Esophagus muscularis mucosa (tissue), 4 donors: ENCODE results near the gene NOL6.

Experiments
- CTCF ChIP-seq, 3 experiments: fragments of 200-600 bp in 2 of 3; fragments of 450-650 bp in 1 of 3; sonication (generic) in 2 of 3; IDR thresholded peaks; one replicate each; pipeline ENCODE4 v1.5.1; 2017 to 2019; ENCODE audit warnings: antibody characterized with exemption in 3 of 3, mild to moderate bottlenecking in 2 of 3, moderate library complexity in 1 of 3
- EP300 ChIP-seq: sonication (generic); formaldehyde crosslinking; IDR thresholded peaks from one replicate; pipeline ENCODE4 v1.6.1; 2017; ENCODE audit warnings: antibody characterized with exemption
- POLR2A ChIP-seq: fragments of 450-650 bp; IDR thresholded peaks from one replicate; pipeline ENCODE4 v1.6.1; 2017; ENCODE audit warnings: antibody characterized with exemption, moderate library complexity, mild to moderate bottlenecking, low read depth
- POLR2AphosphoS5 ChIP-seq, 2 donors: sonication (generic); formaldehyde crosslinking; IDR thresholded peaks; one replicate each; pipeline ENCODE4 v1.6.1; 2017; ENCODE audit warnings: antibody characterized with exemption in 2 of 2

DNA sequence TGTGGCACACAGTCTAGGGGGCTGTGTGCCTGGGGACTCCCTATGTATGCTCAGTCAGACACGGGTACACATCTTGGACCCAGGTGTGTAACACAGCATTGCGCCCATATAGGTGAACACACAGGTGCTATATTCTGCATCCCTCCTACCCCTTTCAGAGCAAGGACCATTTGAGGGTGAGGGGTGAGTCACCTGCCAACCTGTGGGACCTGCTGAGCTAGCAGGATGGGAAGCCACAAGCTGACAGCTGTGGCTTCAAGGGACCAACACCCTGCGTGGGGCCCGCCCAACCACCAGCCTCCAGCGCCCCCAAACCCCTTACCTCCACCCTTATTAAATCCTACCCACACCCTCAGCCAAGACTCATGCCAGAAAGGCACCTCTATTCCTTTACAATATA is 56.7 kb downstream of the NOL6 start:
- TF ChIP-seq CTCF (IDR thresholded peaks at IDR 0.05): no peak
- TF ChIP-seq POLR2A: no peak
- no peak for TF ChIP-seq POLR2AphosphoS5 (IDR thresholded peaks at IDR 0.05)
- TF ChIP-seq EP300: no peak
